IPS-NIHi11 (cell line): ENCODE data around the gene KLK1.
"Not testable (repeated sequence)": the region's sequence is repeated elsewhere in the genome, so short reads cannot be mapped to it uniquely, and the experiment has no call there.

Experiments
- DNase-seq: peaks from one replicate; pipeline ENCODE4 v3.0.0; 2012; ENCODE audit warnings: mixed read lengths, low spot score

Gene KLK1

GRCh38 chr19:50792272-50793250 lies 31.0 kb downstream of the KLK1 start:
- no peak for DNase-seq

GRCh38 chr19:50791594-50792271 lies 31.9 kb downstream of the KLK1 start:
- no peak for DNase-seq

GRCh38 chr19:50790922-50791467 lies 32.6 kb downstream of the KLK1 start:
- no peak for DNase-seq

GRCh38 chr19:50790396-50790795 lies 33.2 kb downstream of the KLK1 start, which contains the start of gene ACP4:
ACP4 (plus strand) TSS chr19:50790415; CDS start chr19:50790415, 0 bp downstream.
- no peak for DNase-seq

- no peak for DNase-seq
Measured at GRCh38 chr19:50785329-50785728, 38.3 kb downstream of the KLK1 start.

GRCh38 chr19:50784710-50785109 lies 38.9 kb downstream of the KLK1 start:
- no peak for DNase-seq

GRCh38 chr19:50783848-50784152 lies 39.8 kb downstream of the KLK1 start:
- DNase-seq: not testable (repeated sequence)

GRCh38 chr19:50780753-50781435 lies 42.7 kb downstream of the KLK1 start:
- no peak for DNase-seq

- no peak for DNase-seq
Measured at GRCh38 chr19:50779504-50780457, 43.8 kb downstream of the KLK1 start.

GRCh38 chr19:50778906-50779430 lies 44.6 kb downstream of the KLK1 start:
- DNase-seq: no peak

- DNase-seq: no peak
Measured at GRCh38 chr19:50777830-50778303, 45.7 kb downstream of the KLK1 start.

- no peak for DNase-seq
Measured at GRCh38 chr19:50777261-50777660, 46.3 kb downstream of the KLK1 start.

GRCh38 chr19:50776131-50776530 lies 47.5 kb downstream of the KLK1 start:
- no peak for DNase-seq

GRCh38 chr19:50773454-50773853 lies 50.1 kb downstream of the KLK1 start:
- DNase-seq: not testable (repeated sequence)

GRCh38 chr19:50772912-50773311 lies 50.7 kb downstream of the KLK1 start:
- not testable (repeated sequence) for DNase-seq

- no peak for DNase-seq
Measured at GRCh38 chr19:50772476-50772875, 51.1 kb downstream of the KLK1 start.

GRCh38 chr19:50770888-50771287 lies 52.7 kb downstream of the KLK1 start:
- DNase-seq: no peak

GRCh38 chr19:50770164-50770563 lies 53.4 kb downstream of the KLK1 start, which contains the start of gene GPR32:
GPR32 (plus strand) TSS chr19:50770464; CDS start chr19:50770601, 137 bp downstream.
- DNase-seq: not testable (repeated sequence)
